Neuronal stem cell (in vitro differentiated cells): ENCODE measurements around the gene ASS1.

Experiments
- DNase-seq: peaks from one replicate; pipeline ENCODE4 v3.0.0-alpha.2; 2013; ENCODE audit warnings: low spot score
- H2AFZ ChIP-seq: one replicate; pipeline ENCODE4 v1.6.1; 2013; ENCODE audit warnings: mild to moderate bottlenecking, low read length, inconsistent platforms
- H2AK5ac ChIP-seq: 2 replicates; pipeline ENCODE4 v1.6.1; 2013; ENCODE audit warnings: low read depth, mild to moderate bottlenecking, inconsistent platforms, low read length, moderate library complexity, mixed read lengths
- H2BK120ac ChIP-seq: 2 replicates; pipeline ENCODE4 v1.6.1; 2013; ENCODE audit warnings: low read depth, mild to moderate bottlenecking, inconsistent platforms, low read length, moderate library complexity, mixed read lengths
- H2BK12ac ChIP-seq: one replicate; pipeline ENCODE4 v1.6.1; 2013; ENCODE audit warnings: low read length, inconsistent platforms
- H2BK15ac ChIP-seq: 2 replicates; pipeline ENCODE4 v1.6.1; 2013; ENCODE audit warnings: mild to moderate bottlenecking, low read length, inconsistent platforms, mixed read lengths
- H2BK5ac ChIP-seq: one replicate; pipeline ENCODE4 v1.6.1; 2013; ENCODE audit warnings: inconsistent platforms, mild to moderate bottlenecking, low read length, moderate library complexity
- H3K14ac ChIP-seq: one replicate; pipeline ENCODE4 v1.6.1; 2013; ENCODE audit warnings: low read length, inconsistent platforms
- H3K18ac ChIP-seq: 2 replicates; pipeline ENCODE4 v1.6.1; 2013; ENCODE audit warnings: low read length, inconsistent platforms
- H3K23ac ChIP-seq: 2 replicates; pipeline ENCODE4 v1.6.1; 2013; ENCODE audit warnings: low read depth, mild to moderate bottlenecking, mixed read lengths, low read length, inconsistent platforms; ENCODE audit not compliant: poor library complexity
- H3K27ac ChIP-seq: replicated peaks from 3 replicates; pipeline ENCODE4 v1.5.1; 2013; ENCODE audit warnings: low read length, inconsistent platforms
- H3K27me3 ChIP-seq, 3 experiments: 2 replicates each; pipeline ENCODE4 v1.6.1; 2013; ENCODE audit warnings: low read length in 3 of 3, mild to moderate bottlenecking in 2 of 3, inconsistent platforms in 1 of 3, low read depth in 1 of 3, mixed read lengths in 1 of 3, moderate library complexity in 1 of 3; ENCODE audit not compliant: control insufficient read depth in 3 of 3, insufficient read depth in 3 of 3
- H3K36me3 ChIP-seq, 2 donors: replicated peaks in 1 of 2; 2 replicates each; pipeline ENCODE4 v1.6.1; 2013; ENCODE audit warnings: low read length in 2 of 2; ENCODE audit not compliant: control insufficient read depth in 2 of 2, insufficient read depth in 2 of 2
- H3K4ac ChIP-seq: 2 replicates; pipeline ENCODE4 v1.6.1; 2013; ENCODE audit warnings: inconsistent platforms, mild to moderate bottlenecking, low read length, moderate library complexity
- H3K4me1 ChIP-seq, 2 donors: 1 replicate in 1 of 2; 2 replicates in 1 of 2; pipeline ENCODE4 v1.6.1; 2013; ENCODE audit warnings: low read length in 2 of 2, low read depth in 1 of 2; ENCODE audit not compliant: control insufficient read depth in 2 of 2, insufficient read depth in 1 of 2
- H3K4me2 ChIP-seq: one replicate; pipeline ENCODE4 v1.6.1; 2013; ENCODE audit warnings: mild to moderate bottlenecking, low read length, inconsistent platforms; ENCODE audit not compliant: insufficient read depth, poor library complexity, severe bottlenecking
- H3K4me3 ChIP-seq, 2 donors: 2 replicates each; pipeline ENCODE4 v1.5.1; 2013; ENCODE audit warnings: low read length in 2 of 2, mild to moderate bottlenecking in 2 of 2, inconsistent platforms in 1 of 2, moderate library complexity in 1 of 2
- H3K79me1 ChIP-seq: one replicate; pipeline ENCODE4 v1.6.1; 2013; ENCODE audit warnings: low read depth, mild to moderate bottlenecking, inconsistent platforms, low read length, moderate library complexity
- H3K9ac ChIP-seq: one replicate; pipeline ENCODE4 v1.6.1; 2013; ENCODE audit warnings: mild to moderate bottlenecking, low read depth, low read length, inconsistent platforms; ENCODE audit not compliant: poor library complexity
- H3K9me3 ChIP-seq, 2 donors: replicated peaks in 1 of 2; 2 replicates each; pipeline versions ENCODE3 to v1.6.1; 2013; ENCODE audit warnings: low read length in 2 of 2, mild to moderate bottlenecking in 2 of 2, inconsistent platforms in 1 of 2, low read depth in 1 of 2, mixed read lengths in 1 of 2, moderate library complexity in 1 of 2; ENCODE audit not compliant: control insufficient read depth in 2 of 2, insufficient read depth in 1 of 2
- H4K8ac ChIP-seq: one replicate; pipeline ENCODE4 v1.6.1; 2013; ENCODE audit warnings: low read depth, mild to moderate bottlenecking, inconsistent platforms, low read length, moderate library complexity
- H4K91ac ChIP-seq: one replicate; pipeline ENCODE4 v1.6.1; 2013; ENCODE audit warnings: low read length, low read depth, mild to moderate bottlenecking, inconsistent platforms; ENCODE audit not compliant: poor library complexity
- WGBS, 2 donors: extraction: QIAGEN DNeasy Blood & Tissue Kit; methylation state at CpG; one replicate each; pipeline ENCODE4 v1.1.7; 2013; ENCODE audit warnings: missing lambda C conversion rate in 2 of 2, mixed read lengths in 1 of 2; ENCODE audit not compliant: insufficient read length in 2 of 2, insufficient replicate concordance in 1 of 2; ENCODE audit errors: extremely low coverage in 2 of 2; 5-methylcytosine and 5-hydroxymethylcytosine counted together

Gene ASS1

GRCh38 chr9:130532426-130533080 lies 87.8 kb downstream of the ASS1 start:
- H4K91ac ChIP-seq = no peak overlapping the region

DNA sequence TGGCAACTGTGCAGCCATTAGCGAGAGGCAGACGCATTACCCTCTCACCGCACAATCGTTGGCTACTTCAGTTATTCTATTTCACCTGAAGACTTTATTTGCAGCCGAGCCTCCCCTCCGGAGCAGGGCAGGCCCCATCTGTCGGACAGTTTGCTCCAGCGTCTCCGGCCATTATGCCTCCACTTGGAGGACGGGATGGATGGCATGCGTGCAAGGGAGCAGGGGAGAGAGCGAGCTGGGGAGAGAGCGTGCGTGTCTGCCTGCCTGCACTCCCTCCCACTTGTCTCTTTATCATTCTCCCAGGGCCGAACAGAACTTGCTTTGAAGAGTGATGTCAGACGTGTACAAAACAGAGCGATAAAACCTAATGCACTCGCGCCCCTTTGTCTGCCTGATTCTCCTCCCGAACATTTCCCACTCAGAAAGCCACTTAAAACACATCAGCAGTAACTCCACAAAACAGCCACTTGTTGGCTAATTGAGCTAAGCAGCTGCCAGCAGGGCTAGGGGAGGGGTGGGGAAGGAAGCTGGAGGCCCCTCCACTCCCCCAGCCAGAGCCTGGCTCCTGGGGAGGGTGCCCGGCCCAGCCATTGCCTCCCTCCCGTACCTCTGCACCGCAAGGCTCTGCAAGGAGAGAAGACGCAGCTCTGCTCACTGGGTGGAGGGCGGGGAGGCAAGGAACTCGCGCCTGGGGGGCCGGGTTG lies 91.2 kb downstream of the ASS1 start:
- DNase-seq = no peak
- H3K27ac ChIP-seq = peak overlapping the region; percentile 21
- no peak overlapping the region for H3K9ac ChIP-seq

More at GRCh38 chr9:130532426-130533080, 87.8 kb downstream of the ASS1 start:
- Histone ChIP-seq H3K14ac (no peak overlapping the region), H3K4me3 (no peak overlapping the region), H2BK120ac (no peak overlapping the region), H2AK5ac (no peak overlapping the region), H2BK5ac (no peak overlapping the region), H3K4me1 (peaks cover 9 to 13% of the 10 kb centered on the region in 2 donors), H4K8ac (no peak overlapping the region), H3K23ac (no peak overlapping the region), H3K9ac (no peak overlapping the region), H3K79me1 (no peaks in the 10 kb centered on the region), H2BK15ac (peak overlapping the region; percentile 30), H2BK12ac (no peak overlapping the region), H3K18ac (no peak overlapping the region), H3K27me3 (peaks cover 0 to 31% (median 9%) of the 10 kb centered on the region in 3 experiments), H3K27ac (no peak overlapping the region), H3K4me2 (no peak overlapping the region), H3K36me3 (no peaks in the 10 kb centered on the region), H3K9me3 (no peaks in the 10 kb centered on the region), H3K4ac (no peak overlapping the region), H2AFZ (no peak overlapping the region)
- no CpG with 5 or more reads among the region's 10 CpGs for WGBS, 2 donors
- no peak for DNase-seq

GRCh38 chr9:130536701-130537107 lies 91.9 kb downstream of the ASS1 start:
- Histone ChIP-seq H4K8ac (no peak overlapping the region), H2AFZ (peak overlapping the region; percentile 98), H3K27ac (no peak overlapping the region), H2AK5ac (peak overlapping the region; percentile 68), H3K9me3 (no peaks in the 10 kb centered on the region), H2BK120ac (no peak overlapping the region), H3K4me2 (no peak overlapping the region), H4K91ac (no peak overlapping the region), H3K4me3 (no peak overlapping the region), H2BK15ac (no peak overlapping the region), H3K4me1 (peaks cover 9 to 13% of the 10 kb centered on the region in 2 donors), H2BK12ac (no peak overlapping the region), H3K79me1 (no peaks in the 10 kb centered on the region), H3K4ac (no peak overlapping the region), H3K27me3 (peaks cover 0 to 52% (median 13%) of the 10 kb centered on the region in 3 experiments), H3K18ac (no peak overlapping the region), H3K9ac (no peak overlapping the region), H3K36me3 (no peaks in the 10 kb centered on the region), H3K14ac (no peak overlapping the region), H3K23ac (no peak overlapping the region), H2BK5ac (no peak overlapping the region)
- DNase-seq = no peak
- no CpG with 5 or more reads among the region's 3 CpGs for WGBS, 2 donors

More for the DNA sequence above, 91.2 kb downstream of the ASS1 start:
- H3K79me1 ChIP-seq = no peaks in the 10 kb centered on the region
- H4K91ac ChIP-seq = no peak overlapping the region
- no peaks in the 10 kb centered on the region for H3K9me3 ChIP-seq
- H3K4me3 ChIP-seq = peak overlapping the region; percentile 4 to 25
- H3K36me3 ChIP-seq = no peaks in the 10 kb centered on the region
- no peak overlapping the region for H3K23ac ChIP-seq
- H2BK5ac ChIP-seq = no peak overlapping the region
- no CpG with 5 or more reads among the region's 28 CpGs for WGBS, 2 donors
- no peak overlapping the region for H3K4ac ChIP-seq
- H2AK5ac ChIP-seq = peak overlapping the region; percentile 68
- H4K8ac ChIP-seq = peak overlapping the region; percentile 55
- peak overlapping the region; percentile 57 for H2BK15ac ChIP-seq
- H3K4me2 ChIP-seq = peak overlapping the region; percentile 28
- peaks cover 9 to 13% of the 10 kb centered on the region in 2 donors for H3K4me1 ChIP-seq
- peak overlapping the region; percentile 59 for H3K14ac ChIP-seq
- H2BK120ac ChIP-seq = peak overlapping the region; percentile 58
- H2BK12ac ChIP-seq = no peak overlapping the region
- H2AFZ ChIP-seq = peak overlapping the region; percentile 98
- peaks cover 0 to 52% (median 13%) of the 10 kb centered on the region in 3 experiments for H3K27me3 ChIP-seq
- H3K18ac ChIP-seq = peak overlapping the region; percentile 89

DNA sequence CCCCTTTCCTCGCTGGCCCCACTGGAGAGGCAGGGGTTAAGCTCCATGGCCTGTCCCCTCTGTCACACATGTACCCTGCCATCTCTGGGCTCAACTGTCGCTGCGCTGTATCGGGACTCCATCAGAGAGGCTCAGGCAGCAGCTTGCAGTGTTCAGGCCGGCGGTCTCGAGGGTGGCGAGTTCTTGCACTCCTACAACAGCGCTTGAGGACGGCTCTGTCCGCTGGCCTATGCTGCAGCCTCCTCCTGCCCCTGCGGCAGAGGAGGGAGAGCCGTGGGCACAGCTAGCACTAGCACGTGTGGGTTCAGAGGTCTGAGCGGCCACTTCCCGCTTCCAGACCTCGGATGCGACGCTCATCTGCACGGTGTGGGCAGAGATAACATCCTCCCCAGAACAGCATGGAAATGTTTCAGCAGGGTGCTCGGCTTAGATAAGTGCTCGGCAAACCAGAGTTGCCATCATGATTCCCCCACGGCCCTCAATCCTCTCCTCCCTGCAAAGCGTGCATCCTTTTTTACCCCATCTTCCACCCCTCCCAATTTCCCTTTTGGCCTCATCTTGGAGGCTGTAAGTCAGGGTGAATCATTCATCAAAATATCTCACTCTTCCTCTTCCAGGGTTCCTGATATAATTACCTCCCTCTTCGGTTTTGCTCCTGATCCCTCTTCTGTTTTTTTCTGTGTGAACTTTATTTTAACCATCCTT lies 92.7 kb downstream of the ASS1 start:
- H2BK15ac ChIP-seq = peak overlapping the region; percentile 63
- peak overlapping the region; percentile 68 for H2AK5ac ChIP-seq
- H3K18ac ChIP-seq = peak overlapping the region; percentile 95
- no peak overlapping the region for H3K14ac ChIP-seq
- no peak overlapping the region for H2BK5ac ChIP-seq
- H4K8ac ChIP-seq = no peak overlapping the region
- no peaks in the 10 kb centered on the region for H3K9me3 ChIP-seq
- H3K36me3 ChIP-seq = no peaks in the 10 kb centered on the region
- H2BK12ac ChIP-seq = peak overlapping the region; percentile 67
- peaks cover 9 to 13% of the 10 kb centered on the region in 2 donors for H3K4me1 ChIP-seq
- no peak overlapping the region for H3K4ac ChIP-seq
- DNase-seq = no peak
- no peak overlapping the region for H3K27ac ChIP-seq
- H3K27me3 ChIP-seq = peaks cover 0 to 52% (median 13%) of the 10 kb centered on the region in 3 experiments
- WGBS, 2 donors = no CpG with 5 or more reads among the region's 25 CpGs
- H3K79me1 ChIP-seq = no peaks in the 10 kb centered on the region
- no peak overlapping the region for H3K23ac ChIP-seq
- H3K9ac ChIP-seq = no peak overlapping the region
- H2BK120ac ChIP-seq = no peak overlapping the region
- H3K4me3 ChIP-seq = no peak overlapping the region
- no peak overlapping the region for H3K4me2 ChIP-seq
- no peak overlapping the region for H2AFZ ChIP-seq
- H4K91ac ChIP-seq = no peak overlapping the region
